ENCODE data around the gene KIZ.

DNA sequence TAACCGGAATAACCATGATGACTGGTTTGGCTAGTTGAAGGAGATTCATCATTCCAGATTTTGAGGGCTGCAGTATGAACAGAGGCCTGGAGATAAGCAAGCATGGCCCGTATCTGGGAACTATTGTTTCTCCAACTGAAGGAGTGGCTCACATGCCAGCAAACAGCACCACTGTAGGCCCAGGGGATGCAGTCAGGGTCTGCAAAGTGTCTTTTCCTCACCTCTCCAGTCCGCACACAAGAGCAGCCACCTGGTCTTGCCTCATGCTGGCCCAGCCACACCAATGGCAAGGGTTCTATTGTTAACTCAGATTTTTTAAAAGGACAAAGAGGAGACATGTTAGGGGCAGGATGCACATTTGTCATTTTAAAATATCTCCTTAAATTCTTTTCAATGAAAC lies 55.1 kb downstream of the KIZ start:
- TF ChIP-seq, protein P1, sequence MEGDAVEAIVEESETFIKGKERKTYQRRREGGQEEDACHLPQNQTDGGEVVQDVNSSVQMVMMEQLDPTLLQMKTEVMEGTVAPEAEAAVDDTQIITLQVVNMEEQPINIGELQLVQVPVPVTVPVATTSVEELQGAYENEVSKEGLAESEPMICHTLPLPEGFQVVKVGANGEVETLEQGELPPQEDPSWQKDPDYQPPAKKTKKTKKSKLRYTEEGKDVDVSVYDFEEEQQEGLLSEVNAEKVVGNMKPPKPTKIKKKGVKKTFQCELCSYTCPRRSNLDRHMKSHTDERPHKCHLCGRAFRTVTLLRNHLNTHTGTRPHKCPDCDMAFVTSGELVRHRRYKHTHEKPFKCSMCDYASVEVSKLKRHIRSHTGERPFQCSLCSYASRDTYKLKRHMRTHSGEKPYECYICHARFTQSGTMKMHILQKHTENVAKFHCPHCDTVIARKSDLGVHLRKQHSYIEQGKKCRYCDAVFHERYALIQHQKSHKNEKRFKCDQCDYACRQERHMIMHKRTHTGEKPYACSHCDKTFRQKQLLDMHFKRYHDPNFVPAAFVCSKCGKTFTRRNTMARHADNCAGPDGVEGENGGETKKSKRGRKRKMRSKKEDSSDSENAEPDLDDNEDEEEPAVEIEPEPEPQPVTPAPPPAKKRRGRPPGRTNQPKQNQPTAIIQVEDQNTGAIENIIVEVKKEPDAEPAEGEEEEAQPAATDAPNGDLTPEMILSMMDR (IDR thresholded peaks at IDR 0.05; ENCODE audit: borderline replicate concordance, extremely low read depth, low read length, poor library complexity, severe bottlenecking): no peak
- no peak for TF ChIP-seq EZH2 (IDR thresholded peaks at IDR 0.05; ENCODE audit: borderline replicate concordance, low read depth, low read length, severe bottlenecking)

Measured in DND-41 (cell line).